K562 (cell line): ENCODE measurements around the gene TRPM8. TPM values are rescaled to one million over a fixed set of nuclear protein-coding genes. Genes with fewer than 3 reads are reported as not detected.

Experiments used
- ATAC-seq: fragments of 200-7000 bp; cut with Tn5 transposase; 3 replicates; pipeline ENCODE4 v1.9.1; 2020; ENCODE audit warnings: moderate library complexity
- BruUV-seq: library from RNA; stranded (reverse); fragments of 400-500 nt; replicated peaks from 2 replicates; lab custom pipeline; 2021; lab: Mats Ljungman, UMichigan
- CTCF ChIA-PET: fragments of 300-600 bp; formaldehyde crosslinking; extraction: SDS; loops from one replicate; lab custom pipeline; 2021; ENCODE audit warnings: low intra/inter-chr PET ratio; lab: Yijun Ruan, JAX
- POLR2A ChIA-PET: fragments of 300-600, 350-650 bp; sonication (Branson Sonifier 250); formaldehyde crosslinking; extraction: SDS; loops from one replicate; lab custom pipeline; 2021; ENCODE audit warnings: antibody characterized with exemption, inconsistent platforms; lab: Yijun Ruan, JAX
- DNase-seq, 4 experiments: peaks; one replicate each; pipeline versions ENCODE4 v3.0.0 to v3.0.0-alpha.2; 2011 to 2018; ENCODE audit warnings: low spot score in 3 of 4, mixed read lengths in 3 of 4; ENCODE audit errors: extremely low read depth in 1 of 4
- FAIRE-seq: peaks from 2 replicates; lab custom pipeline; 2011; peaks lifted over from hg19 to GRCh38; lab: Jason Lieb, UNC
- H2AFZ ChIP-seq: 2 replicates; pipeline ENCODE4 v1.6.0; 2011; ENCODE audit warnings: low read depth, low read length, control low read depth, inconsistent platforms
- H3K27ac ChIP-seq: fragments of 200-600 bp; 3 replicates; pipeline ENCODE4 v1.8.0; 2011; ENCODE audit warnings: low read depth, mild to moderate bottlenecking, control low read depth, inconsistent platforms, low read length, moderate library complexity, mixed read lengths; ENCODE audit errors: extremely low read depth
- H3K27me3 ChIP-seq, 2 experiments: fragments of 300-600 bp in 1 of 2; 2 replicates in 1 of 2; 3 replicates in 1 of 2; pipeline versions ENCODE4 v1.6.0 to v1.8.0; 2011; ENCODE audit warnings: inconsistent platforms in 2 of 2, low read length in 2 of 2, mild to moderate bottlenecking in 1 of 2, mixed read lengths in 1 of 2, moderate library complexity in 1 of 2; ENCODE audit not compliant: control insufficient read depth in 2 of 2, insufficient read depth in 2 of 2
- H3K36me3 ChIP-seq: fragments of 300-600 bp; 3 replicates; pipeline ENCODE4 v1.8.0; 2011; ENCODE audit warnings: mild to moderate bottlenecking, low read length, inconsistent platforms; ENCODE audit not compliant: control insufficient read depth, insufficient read depth
- H3K4me1 ChIP-seq, 2 experiments: fragments of 200-600 bp in 1 of 2; replicated peaks in 1 of 2; 2 replicates in 1 of 2; 3 replicates in 1 of 2; pipeline versions ENCODE4 v1.5.1 to v1.8.0; 2011; ENCODE audit warnings: inconsistent platforms in 2 of 2, low read length in 2 of 2, mild to moderate bottlenecking in 1 of 2, mixed read lengths in 1 of 2, moderate library complexity in 1 of 2; ENCODE audit not compliant: control insufficient read depth in 2 of 2, insufficient read depth in 2 of 2
- H3K4me2 ChIP-seq: 2 replicates; pipeline ENCODE4 v1.6.1; 2011; ENCODE audit warnings: low read length, control low read depth, inconsistent platforms, mixed read lengths; ENCODE audit not compliant: insufficient read depth
- H3K4me3 ChIP-seq: fragments of 200-600 bp; sonication (generic), shearing (Covaris generic); 2 replicates; pipeline ENCODE4 v1.5.1; 2016; ENCODE audit warnings: control low read depth, inconsistent platforms
- H3K79me2 ChIP-seq: fragments of 200-600 bp; 3 replicates; pipeline ENCODE4 v1.8.0; 2011; ENCODE audit warnings: low read length, inconsistent platforms; ENCODE audit not compliant: control insufficient read depth, insufficient read depth
- H3K9ac ChIP-seq, 2 experiments: 2 replicates each; pipeline versions ENCODE4 v1.6.0 to v1.6.1; 2011; ENCODE audit warnings: low read depth in 2 of 2, low read length in 2 of 2, control low read depth in 1 of 2, inconsistent platforms in 1 of 2, mild to moderate bottlenecking in 1 of 2, mixed read lengths in 1 of 2; ENCODE audit not compliant: insufficient read depth in 1 of 2
- H3K9me1 ChIP-seq: one replicate; pipeline ENCODE4 v1.6.0; 2011; ENCODE audit warnings: inconsistent platforms, mild to moderate bottlenecking, low read length, moderate library complexity; ENCODE audit not compliant: control insufficient read depth, insufficient read depth
- H3K9me3 ChIP-seq: replicated peaks from 2 replicates; pipeline ENCODE4 v1.5.1; 2011; ENCODE audit warnings: low read depth, low read length, inconsistent platforms; ENCODE audit not compliant: control insufficient read depth, insufficient read depth
- H4K20me1 ChIP-seq: replicated peaks from 2 replicates; pipeline ENCODE4 v1.6.1; 2011; ENCODE audit warnings: low read length, inconsistent platforms, mixed read lengths; ENCODE audit not compliant: control insufficient read depth, insufficient read depth
- CHD7 ChIP-seq: fragments of 200-600 bp; sonication (generic); IDR thresholded peaks from one replicate; pipeline ENCODE4 v1.6.1; 2012; ENCODE audit warnings: mild to moderate bottlenecking, low read depth, low read length, inconsistent platforms
- PTTG1 ChIP-seq: fragments of 450-650 bp; IDR thresholded peaks from 2 replicates; pipeline ENCODE4 v1.6.1; 2016; ENCODE audit warnings: low read depth, mild to moderate bottlenecking, missing genetic modification characterization, missing compliant biosample characterization
- RAD51 ChIP-seq: fragments of 450-650 bp; IDR thresholded peaks from 2 replicates; pipeline ENCODE4 v1.7.1; 2016; ENCODE audit warnings: low read depth, mild to moderate bottlenecking, borderline replicate concordance
- ZNF143 ChIP-seq: sonication (generic); formaldehyde crosslinking; IDR thresholded peaks from 2 replicates; pipeline ENCODE4 v1.9.0; 2022; ENCODE audit warnings: mild to moderate bottlenecking, missing genetic modification reagents
- WGBS: fragments of 100-300 bp; shearing (Covaris generic); methylation state at CpG from one replicate; pipeline ENCODE4 v1.1.6; 2016; ENCODE audit warnings: low coverage, mixed read lengths; ENCODE audit not compliant: insufficient coverage; ENCODE audit errors: missing lambda C conversion rate; 5-methylcytosine and 5-hydroxymethylcytosine counted together
- in situ Hi-C: fragments of 300-500 bp; cut with MboI; formaldehyde crosslinking; loops from 4 replicates; pipeline ENCODE4 v1.15.0; 2018; ENCODE audit warnings: inconsistent platforms, mixed read lengths
- intact Hi-C: fragments of 100-400 bp; cut with micrococcal nuclease; formaldehyde crosslinking; loops from 2 replicates; pipeline ENCODE4 v1.14.2; 2022
- polyA plus RNA-seq, 8 experiments: library from polyadenylated mRNA; depleted of rRNA in 4 of 8; stranded (reverse) in 5 of 8; unstranded in 3 of 8; fragments of >200 nt; fragmentation: Nextera tagmentation in 2 of 8; fragmentation: Illumina TruSeq in 1 of 8; extraction: Ambion mirVana in 2 of 8; extraction: Trizol in 1 of 8; gene quantifications; 2 replicates each; pipeline versions ENCODE4 v1.2.1 to v1.2.3, GENCODE V29; 2011 to 2014; ENCODE audit warnings: inconsistent platforms in 1 of 8, missing spikeins in 1 of 8
- total RNA-seq, 7 experiments: library from RNA; depleted of rRNA in 6 of 7; stranded (reverse); fragments of >200 nt in 6 of 7; fragmentation: Illumina TruSeq in 2 of 7; extraction: Trizol in 2 of 7; gene quantifications; 2 replicates each; pipeline versions ENCODE4 v1.2.1 to v1.2.3, GENCODE V29; 2011 to 2021; ENCODE audit warnings: low replicate concordance in 1 of 7
- TF ChIP-seq, protein P1 (sequence below): sonication (generic); formaldehyde crosslinking; IDR thresholded peaks from 2 replicates; pipeline ENCODE4 v1.9.0; 2022; ENCODE audit warnings: mild to moderate bottlenecking, missing genetic modification reagents
- TF ChIP-seq, protein P2 (sequence below): sonication (generic); formaldehyde crosslinking; IDR thresholded peaks from 2 replicates; pipeline ENCODE4 v1.8.0; 2022; ENCODE audit warnings: mild to moderate bottlenecking, missing genetic modification reagents, borderline replicate concordance

The TRPM8 gene
- total and polyA plus RNA-seq, 9 of the 15 experiments (the other 6 are each of a cell fraction or from before 2014, with no cell fraction given) = not detected

DNA sequence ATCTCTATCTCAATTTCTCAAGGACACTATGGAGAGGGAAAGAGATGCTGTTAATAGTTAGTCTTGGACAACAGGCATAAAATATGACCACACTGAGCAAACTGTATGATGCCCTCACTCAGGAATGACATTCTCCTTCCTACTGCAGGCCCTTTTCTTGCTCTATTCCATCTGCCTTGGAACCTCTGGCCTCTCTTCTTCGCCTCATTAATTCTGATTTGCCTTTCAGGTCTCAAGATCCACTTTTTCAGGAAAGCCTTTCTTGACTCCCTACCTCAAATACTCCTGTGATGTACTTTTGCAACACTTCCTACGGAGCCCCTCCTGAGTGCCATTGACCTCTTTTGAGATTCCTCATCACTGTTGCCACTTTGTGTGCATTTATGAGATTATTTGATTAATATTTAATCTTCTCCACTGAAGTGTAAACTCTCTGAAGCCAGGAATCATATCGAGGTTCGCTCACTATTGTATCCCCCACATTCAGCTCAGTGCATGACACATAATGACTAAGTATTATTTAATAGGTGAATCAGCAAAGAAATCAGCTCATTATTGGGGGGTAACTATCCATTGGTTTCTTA is 112.1 kb downstream of the TRPM8 start:
- Histone ChIP-seq H3K4me1 (no peaks in the 10 kb centered on the region), H3K4me3 (no peak overlapping the region), H3K36me3 (no peaks in the 10 kb centered on the region), H3K4me2 (no peak overlapping the region), H3K27me3 (no peaks in the 10 kb centered on the region), H3K9me1 (no peaks in the 10 kb centered on the region), H3K79me2 (no peaks in the 10 kb centered on the region), H3K9me3 (no peaks in the 10 kb centered on the region), H4K20me1 (no peaks in the 10 kb centered on the region), H3K27ac (no peak overlapping the region), H3K9ac (no peak overlapping the region), H2AFZ (no peak overlapping the region)
- POLR2A ChIA-PET = no interaction called here
- no TSS peak for BruUV-seq
- intact Hi-C loops (no loop called here), in situ Hi-C loops (no loop called here)
- CTCF ChIA-PET = no interaction called here
- ATAC-seq (no peak), FAIRE-seq (no peak), DNase-seq (no peak)
- 0% methylated on average over 3 of the region's 4 CpGs for WGBS
- TF ChIP-seq, protein P1, sequence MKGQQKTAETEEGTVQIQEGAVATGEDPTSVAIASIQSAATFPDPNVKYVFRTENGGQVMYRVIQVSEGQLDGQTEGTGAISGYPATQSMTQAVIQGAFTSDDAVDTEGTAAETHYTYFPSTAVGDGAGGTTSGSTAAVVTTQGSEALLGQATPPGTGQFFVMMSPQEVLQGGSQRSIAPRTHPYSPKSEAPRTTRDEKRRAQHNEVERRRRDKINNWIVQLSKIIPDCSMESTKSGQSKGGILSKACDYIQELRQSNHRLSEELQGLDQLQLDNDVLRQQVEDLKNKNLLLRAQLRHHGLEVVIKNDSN = no peak
- TF ChIP-seq RAD51 = no peak
- no peak for TF ChIP-seq CHD7
- TF ChIP-seq, protein P2, sequence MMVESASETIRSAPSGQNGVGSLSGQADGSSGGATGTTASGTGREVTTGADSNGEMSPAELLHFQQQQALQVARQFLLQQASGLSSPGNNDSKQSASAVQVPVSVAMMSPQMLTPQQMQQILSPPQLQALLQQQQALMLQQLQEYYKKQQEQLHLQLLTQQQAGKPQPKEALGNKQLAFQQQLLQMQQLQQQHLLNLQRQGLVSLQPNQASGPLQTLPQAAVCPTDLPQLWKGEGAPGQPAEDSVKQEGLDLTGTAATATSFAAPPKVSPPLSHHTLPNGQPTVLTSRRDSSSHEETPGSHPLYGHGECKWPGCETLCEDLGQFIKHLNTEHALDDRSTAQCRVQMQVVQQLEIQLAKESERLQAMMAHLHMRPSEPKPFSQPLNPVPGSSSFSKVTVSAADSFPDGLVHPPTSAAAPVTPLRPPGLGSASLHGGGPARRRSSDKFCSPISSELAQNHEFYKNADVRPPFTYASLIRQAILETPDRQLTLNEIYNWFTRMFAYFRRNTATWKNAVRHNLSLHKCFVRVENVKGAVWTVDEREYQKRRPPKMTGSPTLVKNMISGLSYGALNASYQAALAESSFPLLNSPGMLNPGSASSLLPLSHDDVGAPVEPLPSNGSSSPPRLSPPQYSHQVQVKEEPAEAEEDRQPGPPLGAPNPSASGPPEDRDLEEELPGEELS (CRISPR knock-in tag) = no peak
- no peak for TF ChIP-seq ZNF143 (CRISPR knock-in tag)
- TF ChIP-seq PTTG1 (tag) = no peak
